ENCODE data around the gene NFKBIB. TPM values are rescaled to one million over a fixed set of nuclear protein-coding genes. Genes with fewer than 3 reads are reported as not detected.
"Not testable (repeated sequence)": the region's sequence is repeated elsewhere in the genome, so short reads cannot be mapped to it uniquely, and the experiment has no call there.

NFKBIB gene
- total RNA-seq, 2 experiments from 2014 or later: 44.7 to 65.7 TPM

- ATAC-seq (peak; percentile 69), DNase-seq (peak; percentile 95)
- Mint-ChIP-seq H3K27ac (peak within 1 kb of the TSS; percentile 99), H3K4me3 (peak within 1 kb of the TSS; percentile 86), H3K27me3 (no peaks in the 10 kb centered on the region), H3K9me3 (ENCODE audit: low read depth) (peaks cover 2% of the 10 kb centered on the region), H3K4me1 (peaks cover 53% of the 10 kb centered on the region), H3K36me3 (peaks cover 35% of the 10 kb centered on the region)
- CTCF ChIA-PET: interaction anchor here (0.6 to 4.6 kb wide), 61 partner anchors 9 to 555 kb away, joined by 3 to 42 read pairs (median 4); partner anchors contain the start of genes ACTN4, CCER2, ECH1 and EIF3K
Observed at GRCh38 chr19:38929929-38930775, 30.4 kb downstream of the NFKBIB start, which contains the start of gene SARS2. Gene SARS2 (minus strand): TSS chr19:38930763. CDS start chr19:38930736, 27 bp downstream.

- H3K4me3 Mint-ChIP-seq: peak within 1 kb of the TSS; percentile 86
- peaks cover 36% of the 10 kb centered on the region for H3K36me3 Mint-ChIP-seq
- H3K27ac Mint-ChIP-seq: peak within 1 kb of the TSS; percentile 99
- no peaks in the 10 kb centered on the region for H3K27me3 Mint-ChIP-seq
- H3K4me1 Mint-ChIP-seq: peaks cover 50% of the 10 kb centered on the region
- CTCF ChIA-PET: interaction anchor here (0.6 to 4.6 kb wide), 55 partner anchors 10 to 556 kb away, joined by 3 to 42 read pairs (median 4); partner anchors contain the start of genes ACTN4, CCER2, ECH1 and EIF3K
- ATAC-seq (peak; percentile 96), DNase-seq (peak; percentile 99)
- H3K9me3 Mint-ChIP-seq (ENCODE audit: low read depth): peaks cover 2% of the 10 kb centered on the region
Observed at GRCh38 chr19:38930776-38931520, 31.2 kb downstream of the NFKBIB start, which contains the start of gene MRPS12. Gene MRPS12 (plus strand): TSS chr19:38930944. CDS start chr19:38931295, 351 bp downstream.

DNA sequence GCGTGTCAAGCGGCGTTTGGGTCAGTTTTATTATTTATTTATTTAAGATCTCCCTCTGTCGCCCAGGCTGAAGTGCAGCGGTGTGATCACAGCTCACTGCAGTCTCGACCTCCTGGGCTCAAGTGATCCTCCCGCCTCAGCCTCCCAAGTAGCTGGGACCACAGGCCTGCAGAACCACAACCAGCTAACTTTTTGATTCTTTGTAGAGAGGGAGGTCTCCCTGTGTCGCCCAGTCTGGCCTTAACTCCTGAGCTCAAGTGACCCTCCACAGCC lies 31.7 kb downstream of the NFKBIB start:
- H3K4me1 Mint-ChIP-seq: peaks cover 46% of the 10 kb centered on the region
- H3K4me3 Mint-ChIP-seq: peak overlapping the region; percentile 86
- CTCF ChIA-PET: interaction anchor here (1.1 to 4.6 kb wide), 11 partner anchors 10 to 529 kb away, joined by 3 to 42 read pairs (median 7); partner anchors contain the start of genes ECH1, FAM98C and RINL
- DNase-seq: no peak
- H3K9me3 Mint-ChIP-seq (ENCODE audit: low read depth): peaks cover 2% of the 10 kb centered on the region
- no peaks in the 10 kb centered on the region for H3K27me3 Mint-ChIP-seq
- ATAC-seq: no peak
- peaks cover 36% of the 10 kb centered on the region for H3K36me3 Mint-ChIP-seq
- H3K27ac Mint-ChIP-seq: peak overlapping the region; percentile 99

DNA sequence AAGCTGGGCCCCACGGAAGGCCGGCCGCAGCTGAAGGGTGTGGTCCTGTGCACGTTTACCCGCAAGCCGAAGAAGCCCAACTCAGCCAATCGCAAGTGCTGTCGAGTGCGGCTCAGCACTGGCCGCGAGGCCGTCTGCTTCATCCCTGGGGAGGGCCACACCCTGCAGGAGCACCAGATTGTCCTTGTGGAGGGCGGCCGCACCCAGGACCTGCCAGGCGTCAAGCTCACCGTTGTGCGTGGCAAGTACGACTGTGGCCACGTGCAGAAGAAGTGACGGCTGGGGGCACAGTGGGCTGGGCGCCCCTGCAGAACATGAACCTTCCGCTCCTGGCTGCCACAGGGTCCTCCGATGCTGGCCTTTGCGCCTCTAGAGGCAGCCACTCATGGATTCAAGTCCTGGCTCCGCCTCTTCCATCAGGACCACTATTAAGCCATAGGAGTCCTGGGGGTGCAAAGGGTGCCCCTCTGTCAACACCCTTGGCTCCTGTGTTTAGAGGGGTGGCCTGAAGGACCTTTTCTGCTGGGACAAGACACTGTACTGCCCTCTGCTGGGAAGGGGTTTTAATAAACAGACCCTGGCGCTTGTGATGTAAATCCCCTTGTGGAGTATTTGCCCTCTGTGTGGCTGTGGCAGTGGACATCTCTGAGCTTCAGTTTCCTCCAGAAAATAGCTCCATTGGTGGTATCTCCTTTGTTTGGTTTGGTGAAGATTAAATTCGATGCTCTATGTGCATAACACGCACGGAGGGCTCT lies 32.8 kb downstream of the NFKBIB start:
- H3K27me3 Mint-ChIP-seq: no peaks in the 10 kb centered on the region
- ATAC-seq: no peak
- H3K36me3 Mint-ChIP-seq: peaks cover 36% of the 10 kb centered on the region
- peaks cover 43% of the 10 kb centered on the region for H3K4me1 Mint-ChIP-seq
- peak; percentile 65 for DNase-seq
- peak overlapping the region; percentile 18 for H3K4me3 Mint-ChIP-seq
- peaks cover 2% of the 10 kb centered on the region for H3K9me3 Mint-ChIP-seq (ENCODE audit: low read depth)
- H3K27ac Mint-ChIP-seq: no peak overlapping the region
- CTCF ChIA-PET: interaction anchor here (0.6 to 4.6 kb wide), 13 partner anchors 10 to 530 kb away, joined by 3 to 30 read pairs (median 3); partner anchors contain the start of genes ECH1 and FAM98C

DNA sequence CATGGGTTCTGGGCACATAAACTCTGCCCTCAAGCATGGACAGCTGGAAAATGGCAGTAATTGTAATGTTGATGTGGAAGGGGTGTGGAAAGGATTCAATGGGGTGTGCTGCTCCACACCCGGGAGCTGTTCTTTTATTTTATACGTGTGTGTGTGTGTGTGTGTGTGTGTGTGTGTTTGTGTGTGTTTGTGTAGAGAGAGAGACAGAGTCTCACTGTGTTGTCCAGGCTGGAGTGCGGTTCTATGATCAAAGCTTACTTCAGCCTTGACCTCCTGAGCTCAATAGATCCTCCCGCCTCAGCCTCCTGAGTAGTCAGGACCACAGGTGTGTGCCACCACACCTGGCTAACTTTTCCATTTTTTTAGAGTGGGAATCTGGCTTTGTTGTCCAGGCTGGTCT lies 33.8 kb downstream of the NFKBIB start:
- peaks cover 2% of the 10 kb centered on the region for H3K9me3 Mint-ChIP-seq (ENCODE audit: low read depth)
- no peak overlapping the region for H3K27ac Mint-ChIP-seq
- peaks cover 34% of the 10 kb centered on the region for H3K36me3 Mint-ChIP-seq
- H3K27me3 Mint-ChIP-seq: no peaks in the 10 kb centered on the region
- no peak overlapping the region for H3K4me3 Mint-ChIP-seq
- DNase-seq (no peak), ATAC-seq (no peak)
- H3K4me1 Mint-ChIP-seq: peaks cover 35% of the 10 kb centered on the region
- CTCF ChIA-PET: interaction anchor here (0.6 to 4.6 kb wide), 13 partner anchors 10 to 597 kb away, joined by 3 to 30 read pairs (median 3); partner anchors contain the start of genes CATSPERG and FAM98C

- CTCF ChIA-PET: interaction anchor here (1.3 kb wide), 1 partner anchor 10 kb away, joined by 4 read pairs; the partner anchor contains the start of genes MRPS12 and SARS2
- Mint-ChIP-seq H3K4me3 (no peak overlapping the region), H3K36me3 (peaks cover 6% of the 10 kb centered on the region), H3K27me3 (peaks cover 12% of the 10 kb centered on the region), H3K27ac (no peak overlapping the region), H3K9me3 (ENCODE audit: low read depth) (no peaks in the 10 kb centered on the region), H3K4me1 (peaks cover 15% of the 10 kb centered on the region)
- ATAC-seq (no peak), DNase-seq (no peak)
Observed at GRCh38 chr19:38939957-38940356, 40.2 kb downstream of the NFKBIB start.

- ATAC-seq; DNase-seq; H3K4me3 Mint-ChIP-seq; H3K36me3 Mint-ChIP-seq; H3K9me3 Mint-ChIP-seq (ENCODE audit: low read depth); H3K27ac Mint-ChIP-seq: not testable (repeated sequence)
- peaks cover 15% of the 10 kb centered on the region for H3K4me1 Mint-ChIP-seq
- CTCF ChIA-PET: interaction anchor here (0.6 kb wide), 1 partner anchor 1179 kb away, joined by 3 read pairs; no protein-coding TSS in a partner anchor
- peaks cover 12% of the 10 kb centered on the region for H3K27me3 Mint-ChIP-seq
Observed at GRCh38 chr19:38941466-38941865, 41.7 kb downstream of the NFKBIB start.

- H3K36me3 Mint-ChIP-seq: no peaks in the 10 kb centered on the region
- H3K4me3 Mint-ChIP-seq: no peak overlapping the region
- H3K4me1 Mint-ChIP-seq: peaks cover 15% of the 10 kb centered on the region
- ATAC-seq (no peak), DNase-seq (no peak)
- CTCF ChIA-PET: interaction anchor here (0.7 kb wide), 1 partner anchor 10 kb away, joined by 3 read pairs; no protein-coding TSS in a partner anchor
- no peak overlapping the region for H3K27ac Mint-ChIP-seq
- H3K9me3 Mint-ChIP-seq (ENCODE audit: low read depth): no peaks in the 10 kb centered on the region
- peaks cover 17% of the 10 kb centered on the region for H3K27me3 Mint-ChIP-seq
Observed at GRCh38 chr19:38941979-38942378, 42.2 kb downstream of the NFKBIB start.

DNA sequence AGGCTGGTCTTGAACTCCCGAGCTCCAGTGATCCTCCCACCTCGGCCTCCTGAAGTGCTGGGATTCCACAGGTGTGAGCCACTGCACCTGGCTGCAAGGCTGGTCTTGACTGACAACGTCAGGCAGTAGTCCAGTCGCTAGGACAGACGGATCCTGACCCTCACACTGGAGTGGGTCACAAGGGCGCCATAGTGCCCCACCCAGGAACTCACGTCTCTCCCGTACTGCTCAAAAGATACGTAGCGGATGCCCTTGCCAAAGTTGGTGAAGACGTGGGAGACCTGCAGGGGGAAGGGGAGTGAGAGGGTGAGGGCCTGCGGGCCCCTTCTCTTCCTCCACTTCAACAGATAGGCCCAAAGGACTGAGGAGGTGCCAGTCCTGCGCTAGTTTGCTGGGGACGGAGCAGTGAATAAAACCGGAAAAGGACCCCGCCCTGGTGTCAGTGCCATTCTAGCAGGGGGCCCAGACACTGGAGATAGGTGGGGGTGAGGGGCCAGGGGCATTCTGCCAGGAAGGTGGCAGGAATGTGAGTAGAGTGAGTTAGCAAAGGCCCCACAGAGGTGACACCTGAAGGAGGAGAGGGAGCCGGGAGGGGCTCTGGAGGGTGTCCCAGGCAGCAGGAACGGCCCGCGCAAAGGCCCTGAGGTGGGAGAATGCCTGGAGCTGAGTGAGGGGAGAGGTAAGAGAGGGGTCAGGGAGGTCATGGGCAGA lies 42.9 kb downstream of the NFKBIB start:
- peaks cover 17% of the 10 kb centered on the region for H3K27me3 Mint-ChIP-seq
- DNase-seq (no peak), ATAC-seq (no peak)
- H3K4me1 Mint-ChIP-seq: peaks cover 15% of the 10 kb centered on the region
- H3K9me3 Mint-ChIP-seq (ENCODE audit: low read depth): no peaks in the 10 kb centered on the region
- CTCF ChIA-PET: interaction anchor here (0.7 to 1.1 kb wide), 2 partner anchors 10 to 11 kb away, joined by 3 read pairs; no protein-coding TSS in a partner anchor
- no peak overlapping the region for H3K4me3 Mint-ChIP-seq
- no peaks in the 10 kb centered on the region for H3K36me3 Mint-ChIP-seq
- no peak overlapping the region for H3K27ac Mint-ChIP-seq

GRCh38 chr19:38944981-38945506 lies 45.3 kb downstream of the NFKBIB start:
- CTCF ChIA-PET: interaction anchor here (1.6 to 2.2 kb wide), 2 partner anchors 12 to 14 kb away, joined by 5 read pairs; partner anchors contain the start of genes MRPS12 and SARS2
- peaks cover 21% of the 10 kb centered on the region for H3K4me1 Mint-ChIP-seq
- peaks cover 29% of the 10 kb centered on the region for H3K27me3 Mint-ChIP-seq
- no peaks in the 10 kb centered on the region for H3K36me3 Mint-ChIP-seq
- H3K27ac Mint-ChIP-seq: no peak overlapping the region
- H3K9me3 Mint-ChIP-seq (ENCODE audit: low read depth): no peaks in the 10 kb centered on the region
- DNase-seq: no peak
- no peak overlapping the region for H3K4me3 Mint-ChIP-seq
- no peak for ATAC-seq

DNA sequence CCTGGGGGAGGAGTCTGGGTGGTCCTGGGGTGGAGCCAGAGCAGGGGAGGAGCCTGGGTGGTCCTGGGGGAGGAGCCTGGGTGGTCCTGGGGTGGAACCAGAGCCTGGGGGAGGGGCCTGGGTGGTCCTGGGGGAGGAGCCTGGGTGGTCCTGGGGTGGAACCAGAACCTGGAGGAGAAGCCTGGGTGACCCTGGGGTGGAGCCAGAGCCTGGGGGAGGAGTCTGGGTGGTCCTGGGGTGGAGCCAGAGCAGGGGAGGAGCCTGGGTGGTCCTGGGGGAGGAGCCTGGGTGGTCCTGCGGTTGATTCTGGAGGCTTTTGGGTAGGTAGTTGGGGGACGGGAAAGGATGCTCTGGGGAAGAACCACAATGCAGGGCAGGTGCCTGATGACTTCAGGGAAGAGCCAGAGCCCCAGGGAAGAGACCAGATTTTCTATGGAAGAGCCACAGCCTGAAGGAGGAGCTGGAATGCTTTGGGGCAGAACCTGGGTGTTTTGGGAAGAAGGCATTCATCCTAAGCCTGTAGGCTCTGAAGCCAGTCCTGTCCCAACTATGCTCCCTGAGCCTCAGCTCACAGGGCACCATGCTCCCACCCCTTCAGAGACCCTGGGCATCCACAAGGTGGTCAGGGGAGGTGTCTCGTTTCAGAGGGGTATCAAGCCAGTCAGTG lies 45.9 kb downstream of the NFKBIB start:
- Mint-ChIP-seq H3K4me3 (no peak overlapping the region), H3K27me3 (peaks cover 27% of the 10 kb centered on the region), H3K4me1 (peaks cover 24% of the 10 kb centered on the region), H3K27ac (no peak overlapping the region), H3K36me3 (no peaks in the 10 kb centered on the region), H3K9me3 (ENCODE audit: low read depth) (no peaks in the 10 kb centered on the region)
- DNase-seq (no peak), ATAC-seq (no peak)
- CTCF ChIA-PET: interaction anchor here (2.2 kb wide), 1 partner anchor 12 kb away, joined by 5 read pairs; no protein-coding TSS in a partner anchor

All from activated CD8-positive, alpha-beta memory T cell treated with anti-CD3 and anti-CD28 coated beads, Interleukin-2, amount 10 ng/mL, durations not matched to agents 7 days and 5 days (primary cell).